Activated CD8-positive, alpha-beta T cell treated with anti-CD3 and anti-CD28 coated beads, Interleukin-2, amount 10 ng/mL, durations not matched to agents 7 days and 5 days (primary cell): ENCODE measurements around the gene TIMM22. TPM values are rescaled to one million over a fixed set of nuclear protein-coding genes. Genes with fewer than 3 reads are reported as not detected.
"Not testable (repeated sequence)": the region's sequence is repeated elsewhere in the genome, so short reads cannot be mapped to it uniquely, and the experiment has no call there.

ENCODE experiments used
- ATAC-seq: fragments of 150-1000 bp; cut with Tn5 transposase; one replicate; pipeline ENCODE4 v1.10.0; 2021; ENCODE audit warnings: moderate library complexity
- CTCF ChIA-PET: fragments of 350-600 bp; sonication (Branson Sonifier 250); formaldehyde crosslinking; loops from one replicate; lab custom pipeline; 2021; ENCODE audit warnings: antibody characterized with exemption; lab: Charles Lee
- POLR2A ChIA-PET: fragments of 350-600 bp; sonication (Branson Sonifier 250); formaldehyde crosslinking; loops from one replicate; lab custom pipeline; 2021; ENCODE audit warnings: antibody characterized with exemption; lab: Charles Lee
- DNase-seq: peaks from one replicate; pipeline ENCODE4 v3.0.0-alpha.2; 2020
- H3K27ac Mint-ChIP-seq: one replicate; pipeline ENCODE4 v1.8.0; 2021; ENCODE audit warnings: mild to moderate bottlenecking, mixed read lengths
- H3K27me3 Mint-ChIP-seq: one replicate; pipeline ENCODE4 v1.8.0; 2021; ENCODE audit warnings: low read depth, mixed read lengths
- H3K36me3 Mint-ChIP-seq: one replicate; pipeline ENCODE4 v1.8.0; 2021; ENCODE audit warnings: low read depth, mixed read lengths
- H3K4me1 Mint-ChIP-seq: one replicate; pipeline ENCODE4 v1.8.0; 2021; ENCODE audit warnings: low read depth, mixed read lengths
- H3K4me3 Mint-ChIP-seq: one replicate; pipeline ENCODE4 v1.8.0; 2021; ENCODE audit warnings: mild to moderate bottlenecking, mixed read lengths
- H3K9me3 Mint-ChIP-seq: one replicate; pipeline ENCODE4 v1.8.0; 2022; ENCODE audit warnings: mixed read lengths; ENCODE audit not compliant: insufficient read depth
- total RNA-seq, 2 experiments: library from RNA; stranded (reverse); gene quantifications; one replicate each; pipeline ENCODE4 v1.2.3, GENCODE V29; 2021

TIMM22 gene
- total RNA-seq, 2 experiments from 2014 or later: 10.0 to 10.4 TPM

- ATAC-seq: no peak
- no peak overlapping the region for H3K27ac Mint-ChIP-seq
- DNase-seq: no peak
- ChIA-PET POLR2A (no interaction called here), CTCF (no interaction called here)
- no peaks in the 10 kb centered on the region for H3K4me1 Mint-ChIP-seq
- H3K27me3 Mint-ChIP-seq: peaks cover 24% of the 10 kb centered on the region
- H3K4me3 Mint-ChIP-seq: no peak overlapping the region
- H3K9me3 Mint-ChIP-seq: no peaks in the 10 kb centered on the region
- no peaks in the 10 kb centered on the region for H3K36me3 Mint-ChIP-seq
Observed at GRCh38 chr17:962166-962565, 34.8 kb upstream of the TIMM22 start.

DNA sequence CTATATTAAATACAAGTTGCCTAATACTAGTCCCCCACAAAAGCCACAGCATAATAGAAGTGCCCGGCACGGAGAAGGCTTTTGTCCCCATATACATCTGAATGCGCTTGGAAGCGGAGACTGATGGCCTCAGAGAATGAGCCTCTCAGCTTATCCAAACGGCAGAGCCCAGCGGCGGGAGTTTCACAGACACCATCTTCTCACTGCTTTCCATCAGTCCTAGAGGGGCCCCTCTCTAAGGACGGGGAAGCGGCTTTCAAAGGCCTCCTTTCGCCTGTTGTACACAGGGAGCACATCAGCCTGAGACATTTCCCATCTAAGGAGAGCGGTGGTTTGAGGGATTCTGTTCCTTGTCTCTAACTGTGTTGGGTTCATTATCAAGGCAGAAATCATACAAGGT lies 34.3 kb upstream of the TIMM22 start:
- Mint-ChIP-seq H3K4me3 (no peak overlapping the region), H3K36me3 (no peaks in the 10 kb centered on the region), H3K9me3 (no peaks in the 10 kb centered on the region), H3K27me3 (peaks cover 24% of the 10 kb centered on the region), H3K27ac (no peak overlapping the region), H3K4me1 (no peaks in the 10 kb centered on the region)
- DNase-seq (no peak), ATAC-seq (no peak)
- ChIA-PET POLR2A (no interaction called here), CTCF (no interaction called here)

- no peaks in the 10 kb centered on the region for H3K36me3 Mint-ChIP-seq
- DNase-seq (no peak), ATAC-seq (no peak)
- H3K4me3 Mint-ChIP-seq: no peak overlapping the region
- no peak overlapping the region for H3K27ac Mint-ChIP-seq
- peaks cover 27% of the 10 kb centered on the region for H3K27me3 Mint-ChIP-seq
- ChIA-PET CTCF (interaction anchor here (1.3 kb wide), 1 partner anchor 16 kb away, joined by 3 read pairs; no protein-coding TSS in a partner anchor), POLR2A (no interaction called here)
- H3K4me1 Mint-ChIP-seq: no peaks in the 10 kb centered on the region
- H3K9me3 Mint-ChIP-seq: no peaks in the 10 kb centered on the region
Observed at GRCh38 chr17:964876-965275, 32.1 kb upstream of the TIMM22 start.

DNA sequence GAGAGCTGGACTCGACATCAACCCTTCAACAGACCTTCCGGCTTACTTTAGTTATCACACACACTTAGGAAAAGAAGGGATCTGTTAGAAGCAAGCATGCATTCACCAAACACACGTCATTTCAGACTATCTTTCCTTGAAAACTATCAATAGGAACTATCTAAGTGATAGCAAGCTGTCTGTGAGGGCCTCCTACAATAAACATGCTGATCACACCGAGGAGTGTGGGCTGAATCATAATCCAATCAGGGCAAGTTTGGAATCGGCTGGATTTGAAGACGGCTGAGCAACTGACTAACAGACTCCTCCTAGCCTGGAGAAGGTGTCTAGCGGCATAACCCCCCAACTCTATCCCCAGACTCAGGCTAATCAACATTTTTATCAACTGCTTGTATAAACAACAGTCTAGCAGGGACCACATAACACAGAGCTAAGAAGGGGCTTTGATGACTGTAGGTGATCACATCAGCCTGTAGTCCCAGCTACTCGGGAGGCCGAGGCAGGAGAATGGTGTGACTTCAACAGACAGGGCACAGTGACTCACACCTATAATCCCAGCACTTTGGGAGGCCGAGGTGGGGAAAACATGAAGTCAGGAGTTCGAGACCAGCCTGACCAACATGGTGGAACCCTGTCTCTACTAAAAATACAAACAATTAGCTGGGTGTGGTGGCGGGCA lies 31.5 kb upstream of the TIMM22 start:
- Mint-ChIP-seq H3K4me3 (no peak overlapping the region), H3K36me3 (no peaks in the 10 kb centered on the region), H3K4me1 (no peaks in the 10 kb centered on the region), H3K27ac (no peak overlapping the region), H3K27me3 (peaks cover 32% of the 10 kb centered on the region), H3K9me3 (no peaks in the 10 kb centered on the region)
- DNase-seq (no peak), ATAC-seq (no peak)
- CTCF ChIA-PET: interaction anchor here (0.7 to 2.0 kb wide), 3 partner anchors 15 to 86 kb away, joined by 3 to 5 read pairs (median 3); no protein-coding TSS in a partner anchor
- POLR2A ChIA-PET: no interaction called here

- POLR2A ChIA-PET: no interaction called here
- DNase-seq (no peak), ATAC-seq (no peak)
- CTCF ChIA-PET: interaction anchor here (2.0 kb wide), 1 partner anchor 14 kb away, joined by 5 read pairs; no protein-coding TSS in a partner anchor
- Mint-ChIP-seq H3K4me1 (no peaks in the 10 kb centered on the region), H3K36me3 (no peaks in the 10 kb centered on the region), H3K4me3 (no peak overlapping the region), H3K27me3 (peaks cover 30% of the 10 kb centered on the region), H3K27ac (no peak overlapping the region), H3K9me3 (no peaks in the 10 kb centered on the region)
Observed at GRCh38 chr17:967122-967521, 29.8 kb upstream of the TIMM22 start.

DNA sequence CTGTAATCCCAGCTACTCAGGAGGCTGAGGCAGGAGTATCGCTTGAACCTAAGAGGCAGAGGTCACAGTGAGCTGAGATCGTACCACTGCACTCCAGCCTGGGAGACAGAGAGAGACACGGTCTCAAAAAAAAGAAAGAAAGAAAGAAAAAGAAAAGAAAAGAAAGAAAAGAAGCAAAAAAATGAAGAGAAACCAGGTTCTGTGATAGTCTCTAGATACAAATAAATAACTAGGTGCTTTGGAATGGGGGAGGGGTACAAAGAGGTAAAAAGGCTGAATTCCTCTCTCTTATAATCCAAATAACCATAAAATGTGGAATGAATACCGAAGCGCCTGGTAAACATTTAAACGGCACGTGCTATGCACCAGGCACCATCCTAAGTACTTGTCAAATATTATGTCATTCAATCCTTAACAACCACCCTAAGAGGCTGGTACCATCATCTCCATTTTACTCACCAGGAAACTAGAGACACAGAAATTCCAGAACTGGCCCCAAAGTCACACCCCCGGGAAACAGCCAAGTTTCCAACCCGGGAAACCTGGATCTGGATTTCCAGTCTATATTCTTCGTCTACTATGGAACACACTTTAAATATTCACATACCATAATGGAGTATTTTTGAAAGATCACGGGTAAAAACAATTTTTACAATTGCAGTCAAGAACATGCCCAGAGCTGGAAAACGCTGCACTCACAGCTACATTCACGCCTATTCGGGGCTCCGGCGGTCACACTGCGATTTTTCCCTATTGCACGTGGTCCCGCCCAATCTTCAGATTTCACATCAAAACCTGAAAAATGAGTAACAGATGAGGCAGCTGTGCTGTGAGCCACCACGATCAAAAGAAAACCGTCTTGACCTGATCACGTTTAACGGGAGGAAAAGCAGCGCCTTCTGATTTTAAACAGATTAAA lies 27.9 kb upstream of the TIMM22 start:
- ChIA-PET POLR2A (no interaction called here), CTCF (interaction anchor here (3.4 kb wide), 1 partner anchor 12 kb away, joined by 10 read pairs; no protein-coding TSS in a partner anchor)
- no peaks in the 10 kb centered on the region for H3K4me1 Mint-ChIP-seq
- peaks cover 27% of the 10 kb centered on the region for H3K27me3 Mint-ChIP-seq
- H3K4me3 Mint-ChIP-seq: no peak overlapping the region
- no peak for DNase-seq
- ATAC-seq: no peak
- no peaks in the 10 kb centered on the region for H3K36me3 Mint-ChIP-seq
- no peak overlapping the region for H3K27ac Mint-ChIP-seq
- no peaks in the 10 kb centered on the region for H3K9me3 Mint-ChIP-seq

DNA sequence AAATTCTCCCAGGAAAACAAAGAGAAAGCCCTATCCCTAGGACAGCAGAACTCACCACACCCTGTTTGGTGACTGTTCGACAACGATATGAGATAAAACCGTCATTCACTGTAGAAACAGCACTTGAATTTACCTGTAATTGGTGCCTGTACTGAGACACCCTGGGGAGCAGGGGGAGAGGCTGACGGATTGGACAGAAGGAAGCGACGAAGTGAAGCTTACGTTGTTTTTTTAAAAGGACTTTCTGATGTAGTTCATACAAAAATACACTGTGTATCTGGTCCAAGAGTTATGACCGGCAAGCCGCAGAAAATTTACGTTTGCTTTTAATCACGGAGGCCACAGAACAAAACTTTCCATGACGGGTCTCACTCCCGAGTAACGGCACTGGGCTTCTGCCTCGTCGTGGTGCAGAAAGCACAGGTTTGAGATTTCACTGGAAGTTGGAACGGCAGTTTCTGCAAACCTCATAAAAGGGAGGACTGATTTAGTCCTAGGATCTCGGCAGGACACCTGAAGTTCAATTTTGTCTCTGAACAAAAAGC lies 27.0 kb upstream of the TIMM22 start:
- no peaks in the 10 kb centered on the region for H3K9me3 Mint-ChIP-seq
- no peak for DNase-seq
- H3K36me3 Mint-ChIP-seq: no peaks in the 10 kb centered on the region
- POLR2A ChIA-PET: interaction anchor here (0.5 kb wide), 1 partner anchor 11 kb away, joined by 3 read pairs; no protein-coding TSS in a partner anchor
- no peak overlapping the region for H3K4me3 Mint-ChIP-seq
- no peak for ATAC-seq
- CTCF ChIA-PET: interaction anchor here (3.4 kb wide), 1 partner anchor 11 kb away, joined by 10 read pairs; no protein-coding TSS in a partner anchor
- peaks cover 23% of the 10 kb centered on the region for H3K27me3 Mint-ChIP-seq
- no peak overlapping the region for H3K27ac Mint-ChIP-seq
- no peaks in the 10 kb centered on the region for H3K4me1 Mint-ChIP-seq

- Mint-ChIP-seq H3K36me3 (no peaks in the 10 kb centered on the region), H3K4me3 (no peak overlapping the region), H3K27ac (no peak overlapping the region), H3K9me3 (no peaks in the 10 kb centered on the region), H3K4me1 (no peaks in the 10 kb centered on the region), H3K27me3 (peaks cover 22% of the 10 kb centered on the region)
- POLR2A ChIA-PET: interaction anchor here (0.5 kb wide), 1 partner anchor 11 kb away, joined by 3 read pairs; no protein-coding TSS in a partner anchor
- no peak for DNase-seq
- no peak for ATAC-seq
- CTCF ChIA-PET: interaction anchor here (3.4 kb wide), 1 partner anchor 10 kb away, joined by 10 read pairs; no protein-coding TSS in a partner anchor
Observed at GRCh38 chr17:970364-970763, 26.6 kb upstream of the TIMM22 start.

- H3K4me1 Mint-ChIP-seq, ATAC-seq, CTCF ChIA-PET, H3K27ac Mint-ChIP-seq, H3K36me3 Mint-ChIP-seq, DNase-seq, H3K4me3 Mint-ChIP-seq, H3K9me3 Mint-ChIP-seq, POLR2A ChIA-PET: not testable (repeated sequence)
- H3K27me3 Mint-ChIP-seq: peaks cover 30% of the 10 kb centered on the region
Observed at GRCh38 chr17:971861-972260, 25.1 kb upstream of the TIMM22 start.

DNA sequence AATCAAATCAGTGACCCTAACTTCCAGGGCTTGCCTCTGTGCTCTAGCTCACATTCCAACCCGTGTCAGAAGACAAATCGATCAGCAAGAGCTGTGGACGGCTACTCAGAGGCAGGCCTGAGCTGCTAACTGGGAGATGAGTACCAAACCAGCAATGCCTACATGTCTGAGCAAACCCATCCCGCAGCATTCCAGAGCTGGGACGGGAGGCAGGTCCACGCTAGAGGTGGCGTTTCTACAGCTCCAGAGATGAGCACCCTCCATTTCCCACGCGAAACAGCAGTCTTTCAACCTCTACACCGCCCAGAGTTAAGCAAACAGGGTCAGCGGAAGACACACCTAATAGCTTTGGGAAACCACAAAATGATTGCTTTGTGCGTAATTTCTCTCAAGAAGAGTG lies 23.9 kb upstream of the TIMM22 start:
- ChIA-PET POLR2A (interaction anchor here (0.9 kb wide), 1 partner anchor 10 kb away, joined by 5 read pairs; no protein-coding TSS in a partner anchor), CTCF (interaction anchor here (1.1 to 1.4 kb wide), 2 partner anchors 24 to 27 kb away, joined by 3 read pairs; partner anchors contain the start of gene TIMM22)
- Mint-ChIP-seq H3K27me3 (peaks cover 41% of the 10 kb centered on the region), H3K27ac (no peak overlapping the region), H3K4me1 (no peaks in the 10 kb centered on the region), H3K9me3 (no peaks in the 10 kb centered on the region), H3K36me3 (no peaks in the 10 kb centered on the region), H3K4me3 (no peak overlapping the region)
- ATAC-seq (no peak), DNase-seq (no peak)

GRCh38 chr17:974778-975177 lies 22.2 kb upstream of the TIMM22 start:
- CTCF ChIA-PET: interaction anchor here (1.1 kb wide), 1 partner anchor 24 kb away, joined by 3 read pairs; no protein-coding TSS in a partner anchor
- ATAC-seq, H3K4me1 Mint-ChIP-seq, H3K36me3 Mint-ChIP-seq, POLR2A ChIA-PET, DNase-seq, H3K4me3 Mint-ChIP-seq, H3K9me3 Mint-ChIP-seq, H3K27ac Mint-ChIP-seq: not testable (repeated sequence)
- peaks cover 42% of the 10 kb centered on the region for H3K27me3 Mint-ChIP-seq
